Measurements from ENCODE around the gene GLS.

DNA sequence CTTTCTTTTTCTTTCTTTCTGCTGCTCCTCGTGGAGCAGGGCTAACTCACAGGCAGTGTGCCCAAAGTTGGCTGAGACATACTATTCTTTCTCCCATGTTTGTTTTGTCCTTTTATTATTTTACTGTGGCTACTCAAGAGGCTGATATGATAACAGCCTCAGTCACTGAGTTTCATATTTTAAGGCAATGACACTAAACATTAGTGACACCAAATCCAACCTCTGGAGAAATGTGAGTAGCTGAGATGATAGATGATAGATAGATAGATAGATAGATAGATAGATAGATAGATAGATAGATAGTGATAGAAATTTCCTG, 45.8 kb upstream of the GLS start:
- TF ChIP-seq, protein P1, sequence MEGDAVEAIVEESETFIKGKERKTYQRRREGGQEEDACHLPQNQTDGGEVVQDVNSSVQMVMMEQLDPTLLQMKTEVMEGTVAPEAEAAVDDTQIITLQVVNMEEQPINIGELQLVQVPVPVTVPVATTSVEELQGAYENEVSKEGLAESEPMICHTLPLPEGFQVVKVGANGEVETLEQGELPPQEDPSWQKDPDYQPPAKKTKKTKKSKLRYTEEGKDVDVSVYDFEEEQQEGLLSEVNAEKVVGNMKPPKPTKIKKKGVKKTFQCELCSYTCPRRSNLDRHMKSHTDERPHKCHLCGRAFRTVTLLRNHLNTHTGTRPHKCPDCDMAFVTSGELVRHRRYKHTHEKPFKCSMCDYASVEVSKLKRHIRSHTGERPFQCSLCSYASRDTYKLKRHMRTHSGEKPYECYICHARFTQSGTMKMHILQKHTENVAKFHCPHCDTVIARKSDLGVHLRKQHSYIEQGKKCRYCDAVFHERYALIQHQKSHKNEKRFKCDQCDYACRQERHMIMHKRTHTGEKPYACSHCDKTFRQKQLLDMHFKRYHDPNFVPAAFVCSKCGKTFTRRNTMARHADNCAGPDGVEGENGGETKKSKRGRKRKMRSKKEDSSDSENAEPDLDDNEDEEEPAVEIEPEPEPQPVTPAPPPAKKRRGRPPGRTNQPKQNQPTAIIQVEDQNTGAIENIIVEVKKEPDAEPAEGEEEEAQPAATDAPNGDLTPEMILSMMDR (IDR thresholded peaks at IDR 0.05): no peak
- no peak for TF ChIP-seq POLR2A (IDR thresholded peaks at IDR 0.05)

All from heart left ventricle (tissue), 13 donors.